GM21390 (cell line): ENCODE measurements around the gene BICDL2.

Experiments
- ATAC-seq: cut with Tn5 transposase; IDR thresholded peaks from one replicate; pipeline ENCODE4 v1.9.1; 2021; ENCODE audit not compliant: unreplicated experiment

BICDL2 gene

GRCh38 chr16:3026609-3027488 is 9.9 kb downstream of the BICDL2 start:
- ATAC-seq, result no peak

- no peak for ATAC-seq
Observed at GRCh38 chr16:3026003-3026378, 10.8 kb downstream of the BICDL2 start.

- ATAC-seq, result no peak
Observed at GRCh38 chr16:3025032-3026002, 11.4 kb downstream of the BICDL2 start.

DNA sequence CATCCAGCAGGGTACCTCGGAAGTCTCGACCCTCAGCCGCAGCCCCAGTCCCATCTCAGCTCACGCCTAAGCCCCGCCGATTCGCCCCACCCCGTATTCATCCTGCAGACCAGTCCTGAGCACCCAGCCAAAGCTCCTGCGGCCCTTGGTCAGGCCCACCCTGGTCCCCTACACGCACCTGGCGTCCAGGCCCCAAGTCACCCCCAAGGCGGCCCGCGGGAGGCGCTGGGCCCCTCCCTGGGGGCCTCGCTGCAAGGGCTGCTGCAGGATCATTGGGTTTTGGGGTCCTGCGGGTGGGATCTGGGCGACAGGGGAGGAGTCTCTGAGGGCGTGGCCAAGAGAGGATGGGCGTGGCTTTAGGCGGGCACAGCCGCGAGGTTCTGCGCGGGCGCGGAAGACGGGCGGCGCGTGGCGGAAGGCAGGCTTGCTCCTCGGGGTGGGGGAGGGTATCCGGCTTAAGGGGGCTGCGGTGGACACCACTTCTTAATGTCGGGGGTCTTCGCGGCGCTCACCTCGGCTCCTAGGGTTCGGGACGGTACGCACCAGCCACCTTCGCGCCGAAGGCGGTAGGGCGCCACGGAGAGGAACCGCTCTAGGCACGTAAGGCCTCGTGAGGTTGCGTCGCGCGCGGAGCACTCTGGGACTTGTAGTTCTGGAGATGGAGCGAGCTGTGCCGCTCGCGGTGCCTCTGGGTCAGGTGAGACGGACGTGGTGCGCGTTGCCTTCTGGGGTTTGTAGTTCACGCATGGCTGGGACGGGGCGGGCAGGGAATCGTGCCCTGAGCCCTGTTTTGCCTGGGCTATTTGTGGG is 12.9 kb downstream of the BICDL2 start, which contains the start of the genes HCFC1R1 and THOC6:
TSS of gene HCFC1R1 (minus strand) at position 274 of the 810 bp plus-strand sequence. CDS start at position 273, 1 bp downstream.
TSS of gene THOC6 (plus strand) at position 367 of the 810 bp plus-strand sequence. CDS start at position 659, 292 bp downstream.
- peak; percentile 68 for ATAC-seq

GRCh38 chr16:3023415-3023668 is 13.4 kb downstream of the BICDL2 start:
- no peak for ATAC-seq

- ATAC-seq, result no peak
Observed at GRCh38 chr16:3022684-3023414, 13.9 kb downstream of the BICDL2 start.

DNA sequence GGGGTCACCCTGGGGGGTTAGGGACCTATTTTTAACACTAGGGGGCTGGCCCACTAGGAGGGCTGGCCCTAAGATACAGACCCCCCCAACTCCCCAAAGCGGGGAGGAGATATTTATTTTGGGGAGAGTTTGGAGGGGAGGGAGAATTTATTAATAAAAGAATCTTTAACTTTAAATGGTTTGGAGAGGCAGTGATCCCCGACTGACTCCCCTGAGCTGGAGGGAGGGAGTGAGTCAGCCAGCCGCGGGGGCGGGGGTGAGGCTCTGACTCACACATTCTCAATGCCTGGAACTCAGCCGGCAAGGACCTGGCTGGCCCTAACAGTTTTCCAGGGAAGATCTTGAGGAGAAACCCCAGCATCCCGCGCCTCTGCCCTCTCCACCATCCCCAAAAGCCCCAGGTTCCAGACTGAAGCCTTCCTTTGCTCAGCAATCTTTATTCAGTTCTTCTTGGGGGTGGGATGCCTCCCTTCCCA is 14.5 kb downstream of the BICDL2 start:
- ATAC-seq, result no peak

DNA sequence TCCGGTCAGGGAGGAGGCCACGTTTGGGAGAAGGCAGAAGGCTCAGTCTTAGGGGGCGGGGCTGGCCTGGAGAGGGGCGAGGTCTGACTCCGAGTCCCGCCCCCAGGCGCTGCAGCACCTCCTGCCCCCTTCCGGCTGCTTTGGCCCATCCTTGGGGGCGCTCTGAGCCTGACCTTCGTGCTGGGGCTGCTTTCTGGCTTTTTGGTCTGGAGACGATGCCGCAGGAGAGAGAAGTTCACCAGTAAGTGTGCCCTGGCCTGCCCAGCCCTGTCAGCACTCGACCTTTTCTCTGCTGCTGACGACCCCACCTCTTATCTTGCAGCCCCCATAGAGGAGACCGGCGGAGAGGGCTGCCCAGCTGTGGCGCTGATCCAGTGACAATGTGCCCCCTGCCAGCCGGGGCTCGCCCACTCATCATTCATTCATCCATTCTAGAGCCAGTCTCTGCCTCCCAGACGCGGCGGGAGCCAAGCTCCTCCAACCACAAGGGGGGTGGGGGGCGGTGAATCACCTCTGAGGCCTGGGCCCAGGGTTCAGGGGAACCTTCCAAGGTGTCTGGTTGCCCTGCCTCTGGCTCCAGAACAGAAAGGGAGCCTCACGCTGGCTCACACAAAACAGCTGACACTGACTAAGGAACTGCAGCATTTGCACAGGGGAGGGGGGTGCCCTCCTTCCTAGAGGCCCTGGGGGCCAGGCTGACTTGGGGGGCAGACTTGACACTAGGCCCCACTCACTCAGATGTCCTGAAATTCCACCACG is 15.1 kb downstream of the BICDL2 start:
- no peak for ATAC-seq

DNA sequence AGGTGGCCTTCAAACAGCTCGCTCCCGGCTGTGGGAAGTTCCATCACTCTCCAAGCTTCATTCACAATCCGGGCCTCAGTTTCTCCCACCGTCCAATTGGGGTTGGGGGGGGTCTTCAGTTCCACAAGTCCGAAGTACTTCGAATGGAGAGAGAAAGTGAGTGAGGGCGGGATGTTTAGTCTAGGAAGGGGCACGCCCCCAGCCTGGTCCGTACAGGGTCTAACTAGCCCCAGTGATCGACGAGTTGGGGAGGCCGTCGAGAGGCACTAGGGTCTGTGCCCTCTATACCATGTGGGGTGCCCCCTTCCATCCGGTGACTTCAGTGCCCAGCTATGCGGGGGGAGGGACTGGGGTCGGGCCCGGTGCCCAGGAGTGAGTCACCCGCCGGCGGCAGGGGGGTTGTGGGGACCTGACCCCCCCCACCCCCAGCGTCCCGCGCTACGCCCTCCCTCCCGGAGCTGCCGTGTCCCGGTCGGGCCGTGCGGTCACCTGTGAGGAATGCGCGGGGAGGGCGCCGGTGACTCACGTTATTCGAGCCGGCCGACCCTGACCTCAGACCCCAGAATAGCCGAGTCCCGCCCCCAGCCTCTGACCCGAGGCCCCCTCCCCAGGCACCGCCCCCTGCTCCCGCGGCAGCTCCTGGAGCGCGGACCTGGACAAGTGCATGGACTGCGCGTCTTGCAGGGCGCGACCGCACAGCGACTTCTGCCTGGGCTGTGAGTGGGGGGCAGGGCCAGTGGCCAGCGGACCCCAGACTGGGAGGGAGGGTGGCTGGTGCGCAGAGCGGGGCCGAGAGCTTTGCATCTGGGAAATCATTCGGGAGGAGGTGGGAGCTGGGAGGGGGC is 15.9 kb downstream of the BICDL2 start:
- no peak for ATAC-seq

DNA sequence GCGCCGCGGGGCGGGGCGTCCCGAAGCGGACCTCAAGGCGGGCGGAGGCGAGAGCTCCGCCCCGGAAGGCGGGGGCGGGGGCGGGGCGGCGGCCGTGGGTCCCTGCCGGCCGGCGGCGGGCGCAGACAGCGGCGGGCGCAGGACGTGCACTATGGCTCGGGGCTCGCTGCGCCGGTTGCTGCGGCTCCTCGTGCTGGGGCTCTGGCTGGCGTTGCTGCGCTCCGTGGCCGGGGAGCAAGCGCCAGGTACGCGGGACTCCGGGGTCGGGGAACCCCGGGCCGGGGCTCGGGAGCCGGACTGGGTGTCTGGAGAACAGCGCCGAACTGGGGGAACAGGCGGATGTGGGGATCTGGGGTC is 16.5 kb downstream of the BICDL2 start, which contains the start of gene TNFRSF12A:
TSS of gene TNFRSF12A (plus strand) at position 122 of the 357 bp plus-strand sequence. CDS start at position 152, 30 bp downstream.
- no peak for ATAC-seq

GRCh38 chr16:3019594-3020246 is 17.0 kb downstream of the BICDL2 start:
- ATAC-seq, result no peak

DNA sequence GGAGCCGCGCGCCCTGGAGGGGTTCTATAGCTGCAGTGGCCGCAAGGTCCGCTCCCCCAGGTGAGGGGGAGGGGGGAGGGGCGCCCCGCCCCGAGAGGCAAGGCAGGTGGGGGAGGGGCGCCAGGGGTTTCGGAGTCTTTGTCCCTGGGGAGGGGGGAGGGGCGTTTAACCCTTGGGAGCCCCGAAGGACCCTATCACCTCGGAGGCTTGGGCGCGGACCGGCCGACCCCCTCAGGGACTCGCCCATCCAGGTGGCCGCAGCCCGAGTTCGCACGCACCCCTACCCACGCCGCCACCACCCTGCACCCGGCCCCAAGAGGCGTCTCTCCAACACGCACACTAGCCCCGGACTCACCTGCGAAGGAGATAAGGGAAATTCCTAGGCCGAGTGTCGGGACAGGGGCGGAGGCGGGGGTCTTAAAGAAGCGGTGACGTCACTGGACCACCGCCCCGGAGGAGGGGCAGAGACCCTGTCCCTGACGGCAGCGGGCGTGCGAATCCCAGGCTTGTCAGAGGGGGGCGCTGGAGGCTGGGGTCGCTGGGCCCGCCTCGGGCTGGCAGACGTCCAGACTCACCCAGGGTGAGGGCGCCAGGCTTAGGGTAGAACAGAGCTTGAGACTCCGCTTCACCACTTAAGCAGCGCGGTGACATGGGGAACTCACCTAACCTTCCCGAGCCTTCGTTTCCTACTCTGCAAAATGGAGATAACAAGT is 18.8 kb downstream of the BICDL2 start, which contains the start of gene CLDN6:
TSS of gene CLDN6 (minus strand) at position 390 of the 713 bp plus-strand sequence. CDS start 2,162 bp downstream, outside the sequence.
- ATAC-seq, result no peak

DNA sequence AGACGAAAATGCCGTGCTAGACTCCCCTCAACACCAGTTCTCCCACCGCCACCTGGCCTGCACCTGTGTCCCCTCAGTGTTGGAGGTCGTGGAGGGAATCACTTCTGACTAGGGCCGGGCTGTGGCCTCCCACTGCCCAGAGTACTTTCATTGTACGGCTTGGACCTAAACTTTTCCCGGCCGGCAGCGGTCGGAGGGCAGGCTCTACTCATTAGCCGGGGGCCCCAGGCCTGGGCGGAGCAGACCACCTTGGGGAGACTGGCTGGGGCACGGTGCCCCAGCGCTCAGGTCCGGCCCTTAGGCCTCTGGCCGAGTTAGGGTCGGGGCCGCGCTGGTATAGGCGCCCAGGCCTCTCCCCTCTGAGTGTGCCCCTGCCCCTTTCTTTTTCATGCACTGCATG is 19.4 kb downstream of the BICDL2 start:
- no peak for ATAC-seq

- ATAC-seq, result no peak
Observed at GRCh38 chr16:3015865-3016521, 20.8 kb downstream of the BICDL2 start.

DNA sequence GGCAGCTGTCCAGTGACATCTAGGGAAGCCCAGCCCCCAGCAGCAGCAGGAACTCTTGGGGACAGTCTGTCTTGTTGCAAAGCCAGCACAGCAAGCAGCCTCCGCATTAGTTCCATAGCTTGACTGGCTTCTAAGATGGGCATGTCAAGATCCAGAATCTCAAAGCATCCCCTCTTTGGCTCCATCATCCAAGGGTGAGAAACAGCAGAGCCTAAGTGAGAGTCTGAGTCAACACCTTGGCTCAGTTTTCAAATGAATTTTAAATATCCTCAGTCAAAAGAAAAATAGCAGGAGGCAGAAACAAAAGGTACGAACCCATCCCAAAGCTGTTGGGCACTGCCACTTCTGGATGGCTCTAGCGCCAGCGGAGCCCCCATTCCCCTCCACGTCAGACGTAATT is 21.8 kb downstream of the BICDL2 start:
- no peak for ATAC-seq

DNA sequence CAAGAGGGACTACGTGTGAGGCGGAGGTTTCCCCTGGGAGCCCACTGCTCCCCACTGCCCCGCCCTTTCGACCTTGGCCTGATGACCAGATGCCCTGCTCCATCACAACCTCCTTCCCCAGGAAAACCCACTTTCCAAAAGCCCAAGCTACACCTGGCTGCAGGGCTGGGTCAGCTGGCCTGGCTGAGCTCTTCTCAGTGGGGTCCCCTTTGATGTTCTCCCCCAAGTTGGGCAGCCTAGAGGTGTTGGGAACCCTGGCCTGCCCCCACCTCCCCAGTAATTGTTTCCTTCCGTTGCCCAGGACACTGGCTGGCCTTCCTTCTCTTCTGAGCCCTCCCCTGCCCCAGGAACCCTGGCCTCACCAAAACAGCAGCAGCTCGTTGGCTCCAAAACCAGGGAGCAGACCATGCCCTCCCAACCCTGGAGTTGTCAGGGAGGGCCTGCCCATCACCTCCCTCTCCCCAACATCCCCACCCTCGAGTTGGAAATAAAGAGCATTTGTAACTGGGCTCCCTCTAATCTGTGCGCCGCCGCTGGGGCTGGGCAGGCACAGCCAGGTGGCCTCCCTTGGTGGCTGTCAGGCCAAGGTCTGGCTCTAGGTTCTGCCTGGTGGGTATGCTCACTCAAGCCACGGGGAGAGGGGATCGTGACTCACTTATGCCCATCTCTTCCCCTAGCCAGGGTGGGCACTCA is 22.6 kb downstream of the BICDL2 start:
- ATAC-seq, result no peak
